Measurements from ENCODE around the gene AGTR1. TPM values are rescaled to one million over a fixed set of nuclear protein-coding genes. Genes with fewer than 3 reads are reported as not detected.

AGTR1 gene
- total and polyA plus RNA-seq, 2 donors (not counting 3 experiments of a cell fraction or from before 2014, with no cell fraction given): not detected

DNA sequence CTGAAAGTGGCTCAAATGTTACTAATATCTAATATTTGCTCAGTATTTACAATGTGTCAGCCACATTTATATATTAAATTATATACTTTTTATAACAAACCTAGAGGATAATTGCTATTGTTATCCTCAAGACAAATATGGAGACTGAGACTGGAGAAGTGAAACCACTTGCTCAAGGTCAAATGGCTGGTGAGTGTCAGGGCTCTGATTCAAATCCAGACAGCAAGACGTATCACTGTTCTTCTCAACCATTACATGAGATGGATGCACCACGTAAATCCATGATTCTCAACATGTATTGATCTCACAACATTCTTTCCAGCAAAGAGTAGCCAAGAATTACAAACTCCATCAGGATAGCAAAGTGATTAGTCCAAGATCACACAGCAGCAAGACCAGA, 76.1 kb downstream of the AGTR1 start:
- Histone ChIP-seq H4K20me1 (replicated peaks; ENCODE audit: control insufficient read depth, extremely low read depth, insufficient read depth, low read length) (no peaks in the 10 kb centered on the region), H3K27me3 (ENCODE audit: control insufficient read depth in 2 of 2, insufficient read depth in 2 of 2, low read length in 2 of 2) (no peaks in the 10 kb centered on the region), H3K9ac (replicated peaks; ENCODE audit: extremely low read depth, insufficient read depth, low read length) (no peak overlapping the region), H2AFZ (ENCODE audit: low read depth, low read length) (no peak overlapping the region), H3K36me3 (ENCODE audit: control insufficient read depth in 2 of 2, extremely low read depth in 1 of 2, insufficient read depth in 2 of 2, low read length in 2 of 2) (no peaks in the 10 kb centered on the region), H3K4me2 (ENCODE audit: insufficient read depth, low read length) (no peak overlapping the region), H3K79me2 (ENCODE audit: control insufficient read depth, insufficient read depth, low read length) (no peaks in the 10 kb centered on the region), H3K4me3 (replicated peaks in 1 of 3; ENCODE audit: insufficient read depth in 1 of 3, low read depth in 1 of 3, low read length in 3 of 3) (no peak overlapping the region), H3K27ac (ENCODE audit: insufficient read depth, low read depth, low read length) (no peak overlapping the region), H3K9me1 (replicated peaks; ENCODE audit: control insufficient read depth, extremely low read depth, insufficient read depth, low read length) (no peaks in the 10 kb centered on the region), H3K9me3 (replicated peaks; ENCODE audit: control insufficient read depth, insufficient read depth, low read length) (no peaks in the 10 kb centered on the region), H3K4me1 (ENCODE audit: control insufficient read depth, extremely low read depth, insufficient read depth, low read length) (no peaks in the 10 kb centered on the region)
- intact Hi-C loops (cut with micrococcal nuclease) (no loop called here), dilution Hi-C loops (cut with MboI; ENCODE audit: extremely low pct_ligation_motif_present, low sequenced_read_pairs) (no loop called here)
- no TSS peak for BruUV-seq (replicated peaks)
- TF ChIP-seq POLR2A (IDR thresholded peaks at IDR 0.05; ENCODE audit: low read depth, low read length) (no peak), EZH2 (IDR thresholded peaks at IDR 0.05; ENCODE audit: borderline replicate concordance, low read depth, low read length, severe bottlenecking) (no peak), MYC (IDR thresholded peaks at IDR 0.05; ENCODE audit: low read depth, low read length) (no peak), GATA2 (IDR thresholded peaks at IDR 0.05; ENCODE audit: insufficient read depth, insufficient read length, low read depth, low read length) (no peak), FOS (IDR thresholded peaks at IDR 0.05; ENCODE audit: borderline replicate concordance, insufficient read depth, low read length) (no peak), POLR2AphosphoS5 (IDR thresholded peaks at IDR 0.05; ENCODE audit: insufficient read depth, low read depth, low read length) (no peak), JUN (IDR thresholded peaks at IDR 0.05; ENCODE audit: borderline replicate concordance, insufficient read depth, insufficient read length, low read depth) (no peak)
- TF ChIP-seq, protein P1, sequence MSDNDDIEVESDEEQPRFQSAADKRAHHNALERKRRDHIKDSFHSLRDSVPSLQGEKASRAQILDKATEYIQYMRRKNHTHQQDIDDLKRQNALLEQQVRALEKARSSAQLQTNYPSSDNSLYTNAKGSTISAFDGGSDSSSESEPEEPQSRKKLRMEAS (IDR thresholded peaks at IDR 0.05; ENCODE audit: insufficient read depth, insufficient read length): no peak
- TF ChIP-seq, protein P2, sequence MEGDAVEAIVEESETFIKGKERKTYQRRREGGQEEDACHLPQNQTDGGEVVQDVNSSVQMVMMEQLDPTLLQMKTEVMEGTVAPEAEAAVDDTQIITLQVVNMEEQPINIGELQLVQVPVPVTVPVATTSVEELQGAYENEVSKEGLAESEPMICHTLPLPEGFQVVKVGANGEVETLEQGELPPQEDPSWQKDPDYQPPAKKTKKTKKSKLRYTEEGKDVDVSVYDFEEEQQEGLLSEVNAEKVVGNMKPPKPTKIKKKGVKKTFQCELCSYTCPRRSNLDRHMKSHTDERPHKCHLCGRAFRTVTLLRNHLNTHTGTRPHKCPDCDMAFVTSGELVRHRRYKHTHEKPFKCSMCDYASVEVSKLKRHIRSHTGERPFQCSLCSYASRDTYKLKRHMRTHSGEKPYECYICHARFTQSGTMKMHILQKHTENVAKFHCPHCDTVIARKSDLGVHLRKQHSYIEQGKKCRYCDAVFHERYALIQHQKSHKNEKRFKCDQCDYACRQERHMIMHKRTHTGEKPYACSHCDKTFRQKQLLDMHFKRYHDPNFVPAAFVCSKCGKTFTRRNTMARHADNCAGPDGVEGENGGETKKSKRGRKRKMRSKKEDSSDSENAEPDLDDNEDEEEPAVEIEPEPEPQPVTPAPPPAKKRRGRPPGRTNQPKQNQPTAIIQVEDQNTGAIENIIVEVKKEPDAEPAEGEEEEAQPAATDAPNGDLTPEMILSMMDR (IDR thresholded peaks at IDR 0.05; ENCODE audit: extremely low read depth in 1 of 2, insufficient read depth in 1 of 2, low read depth in 1 of 2, low read length in 2 of 2): no peak
- POLR2A ChIA-PET: no interaction called here
- no peak for FAIRE-seq
- DNase-seq (ENCODE audit: low read depth, low spot score): no peak
- CTCF ChIA-PET: no interaction called here

Measured in endothelial cell of umbilical vein (primary cell).